ENCODE measurements around the gene MAP4. TPM values are rescaled to one million over a fixed set of nuclear protein-coding genes. Genes with fewer than 3 reads are reported as not detected.
A peak's percentile ranks its signal among the peaks of the same experiment; 100 is the strongest.

Gene MAP4
- total RNA-seq, 1 experiment from 2014 or later = 108 TPM

GRCh38 chr3:47984075-47984728, 32.0 kb downstream of the MAP4 start:
- no peak for TF ChIP-seq EZH2 (IDR thresholded peaks at IDR 0.05; ENCODE audit: low read length, unreplicated experiment)
- no peak for TF ChIP-seq CTCF (conservative IDR thresholded peaks at IDR 0.05; ENCODE audit: low read depth, low read length)
- no peak for TF ChIP-seq EZH2phosphoT487 (IDR thresholded peaks at IDR 0.05; ENCODE audit: borderline replicate concordance, low read length)
- Histone ChIP-seq H3K36me3 (ENCODE audit: low read depth, low read length) (no peaks in the 10 kb centered on the region; the same call in 1 of the 2 replicates), H3K27ac (ENCODE audit: low read length) (peak overlapping the region; percentile 68), H3K4me1 (ENCODE audit: insufficient read depth, low read length) (peaks cover 23% of the 10 kb centered on the region), H4K20me1 (ENCODE audit: low read length) (peaks cover 6% of the 10 kb centered on the region; the same call in 1 of the 2 replicates), H3K79me2 (ENCODE audit: low read length) (peaks cover 77% of the 10 kb centered on the region), H3K27me3 (ENCODE audit: low read length) (no peaks in the 10 kb centered on the region), H3F3A (ENCODE audit: low read length, unreplicated experiment) (peaks cover 4% of the 10 kb centered on the region), H3K9me2 (replicated peaks; ENCODE audit: low read length) (no peaks in the 10 kb centered on the region), H3K9me3 (ENCODE audit: low read length) (no peaks in the 10 kb centered on the region), H2AFZ (ENCODE audit: low read length) (no peak overlapping the region), H3K4me2 (ENCODE audit: low read length) (peak overlapping the region; percentile 43), H3K4me3 (ENCODE audit: low read length) (no peak overlapping the region), H3K9ac (ENCODE audit: low read length) (peak overlapping the region; percentile 11; the same call in 1 of the 2 replicates)
- ATAC-seq = peak; percentile 80
- POLR2A ChIA-PET (ENCODE audit: unreplicated experiment) = interaction anchor here (0.5 to 0.7 kb wide), 3 partner anchors 84 to 203 kb away, joined by 3 to 17 read pairs (median 5); no protein-coding TSS in a partner anchor
- CTCF ChIA-PET = interaction anchor here (0.6 to 0.7 kb wide), 2 partner anchors 69 to 135 kb away, joined by 3 to 5 read pairs; no protein-coding TSS in a partner anchor
- peak; percentile 90 for DNase-seq
- intact Hi-C loops (cut with micrococcal nuclease) = no loop called here
- no TSS peak for BruUV-seq (replicated peaks)

- Histone ChIP-seq H3F3A (ENCODE audit: low read length, unreplicated experiment) (peaks cover 4% of the 10 kb centered on the region), H3K36me3 (ENCODE audit: low read depth, low read length) (peaks cover 8% of the 10 kb centered on the region; the same call in 1 of the 2 replicates), H3K4me3 (ENCODE audit: low read length) (no peak overlapping the region), H4K20me1 (ENCODE audit: low read length) (0 out of 2 replicates have a peak, but pooled peaks cover 6% of the 10 kb centered on the region), H2AFZ (ENCODE audit: low read length) (no peak overlapping the region), H3K27me3 (ENCODE audit: low read length) (no peaks in the 10 kb centered on the region), H3K4me1 (ENCODE audit: insufficient read depth, low read length) (peaks cover 21% of the 10 kb centered on the region), H3K9ac (ENCODE audit: low read length) (no peak overlapping the region), H3K4me2 (ENCODE audit: low read length) (no peak overlapping the region), H3K9me3 (ENCODE audit: low read length) (no peaks in the 10 kb centered on the region), H3K9me2 (replicated peaks; ENCODE audit: low read length) (no peaks in the 10 kb centered on the region), H3K27ac (ENCODE audit: low read length) (no peak overlapping the region), H3K79me2 (ENCODE audit: low read length) (peaks cover 63% of the 10 kb centered on the region)
- ChIA-PET CTCF (no interaction called here), POLR2A (ENCODE audit: unreplicated experiment) (interaction anchor here (0.6 kb wide), 1 partner anchor 16 kb away, joined by 5 read pairs; no protein-coding TSS in a partner anchor)
- DNase-seq (no peak), ATAC-seq (no peak)
- intact Hi-C loops (cut with micrococcal nuclease) = no loop called here
- no TSS peak for BruUV-seq (replicated peaks)
- TF ChIP-seq EZH2 (IDR thresholded peaks at IDR 0.05; ENCODE audit: low read length, unreplicated experiment) (no peak), EZH2phosphoT487 (IDR thresholded peaks at IDR 0.05; ENCODE audit: borderline replicate concordance, low read length) (no peak), CTCF (conservative IDR thresholded peaks at IDR 0.05; ENCODE audit: low read depth, low read length) (no peak)
Observed at GRCh38 chr3:47980795-47981194, 35.4 kb downstream of the MAP4 start.

GRCh38 chr3:47979070-47979469, 37.1 kb downstream of the MAP4 start:
- intact Hi-C loops (cut with micrococcal nuclease) = no loop called here
- TF ChIP-seq EZH2phosphoT487 (IDR thresholded peaks at IDR 0.05; ENCODE audit: borderline replicate concordance, low read length) (no peak), EZH2 (IDR thresholded peaks at IDR 0.05; ENCODE audit: low read length, unreplicated experiment) (no peak), CTCF (conservative IDR thresholded peaks at IDR 0.05; ENCODE audit: low read depth, low read length) (no peak)
- H2AFZ ChIP-seq (ENCODE audit: low read length) = no peak overlapping the region
- ChIA-PET POLR2A (ENCODE audit: unreplicated experiment) (no interaction called here), CTCF (no interaction called here)
- H3F3A ChIP-seq (ENCODE audit: low read length, unreplicated experiment) = no peaks in the 10 kb centered on the region
- ATAC-seq = no peak
- no peak overlapping the region for H3K4me2 ChIP-seq (ENCODE audit: low read length)
- no peaks in the 10 kb centered on the region for H3K9me3 ChIP-seq (ENCODE audit: low read length)
- no TSS peak for BruUV-seq (replicated peaks)
- DNase-seq = no peak
- H3K27ac ChIP-seq (ENCODE audit: low read length) = no peak overlapping the region
- no peak overlapping the region for H3K9ac ChIP-seq (ENCODE audit: low read length)
- H3K9me2 ChIP-seq (replicated peaks; ENCODE audit: low read length) = no peaks in the 10 kb centered on the region
- H3K79me2 ChIP-seq (ENCODE audit: low read length) = peaks cover 54% of the 10 kb centered on the region
- H3K36me3 ChIP-seq (ENCODE audit: low read depth, low read length) = peaks cover 8% of the 10 kb centered on the region; the same call in 1 of the 2 replicates
- 0 out of 2 replicates have a peak, but pooled peaks cover 6% of the 10 kb centered on the region for H4K20me1 ChIP-seq (ENCODE audit: low read length)
- H3K4me1 ChIP-seq (ENCODE audit: insufficient read depth, low read length) = peaks cover 6% of the 10 kb centered on the region
- H3K4me3 ChIP-seq (ENCODE audit: low read length) = no peak overlapping the region
- no peaks in the 10 kb centered on the region for H3K27me3 ChIP-seq (ENCODE audit: low read length)

Measured in PC-3 (cell line).